Pancreas (tissue), 10 donors: ENCODE results near the gene LCN1. TPM values are rescaled to one million over a fixed set of nuclear protein-coding genes. Genes with fewer than 3 reads are reported as not detected.
"Not testable (repeated sequence)": the region's sequence is repeated elsewhere in the genome, so short reads cannot be mapped to it uniquely, and the experiment has no call there.

Experiments
- ATAC-seq, 4 donors: fragments of 200-7000 bp; cut with Tn5 transposase; one replicate each; pipeline versions ENCODE4 v1.8.0 to v1.9.1; 2020; ENCODE audit warnings: mild to moderate bottlenecking in 4 of 4, moderate library complexity in 4 of 4
- DNase-seq, 6 donors: peaks; one replicate each; pipeline ENCODE4 v3.0.0-alpha.2; 2020
- FAIRE-seq: peaks from 2 replicates; lab custom pipeline; 2012; peaks lifted over from hg19 to GRCh38; lab: Jason Lieb, UNC
- H3K27ac ChIP-seq, 4 donors: fragments of 200-600 bp; sonication (generic); 1 replicate in 3 of 4; 2 replicates in 1 of 4; pipeline versions ENCODE4 v1.5.0 to v1.8.0; 2020
- H3K27me3 ChIP-seq, 4 donors: fragments of 200-600 bp; one replicate each; pipeline ENCODE4 v1.8.0; 2021
- H3K36me3 ChIP-seq, 3 donors: fragments of 200-600 bp; sonication (generic) in 1 of 3; one replicate each; pipeline versions ENCODE4 v1.5.0 to v1.8.0; 2020 to 2021
- H3K4me1 ChIP-seq, 3 donors: fragments of 200-600 bp; one replicate each; pipeline ENCODE4 v1.8.0; 2021
- H3K4me3 ChIP-seq, 4 donors: fragments of 200-600 bp; sonication (generic) in 2 of 4; one replicate each; pipeline versions ENCODE4 v1.5.0 to v1.8.0; 2020 to 2021
- H3K9me3 ChIP-seq, 4 donors: fragments of 200-600 bp; one replicate each; pipeline ENCODE4 v1.8.0; 2021
- WGBS, 2 donors: extraction: QIAGEN DNeasy Blood & Tissue Kit; methylation state at CpG; one replicate each; pipeline ENCODE4 v1.1.7; 2013; 5-methylcytosine and 5-hydroxymethylcytosine counted together
- intact Hi-C, 3 donors: fragments of 100-400 bp; cut with DNase I; formaldehyde crosslinking; loops; one replicate each; pipeline versions ENCODE4 v1.11.1 to v1.14.2; 2022
- polyA plus RNA-seq, 2 donors: library from polyadenylated mRNA; stranded (reverse); fragments of 200-250 nt; gene quantifications; one replicate each; pipeline ENCODE4 v1.2.3, GENCODE V29; 2013
- total RNA-seq, 6 donors: library from RNA; stranded (reverse); fragmentation: NEBNext Ultra II Directional in 4 of 6; extraction: Animal tissue kit (Norgen Biotek cat#: 25700) in 4 of 6; gene quantifications; one replicate each; pipeline versions ENCODE4 v1.2.1 to v1.2.4, GENCODE V29; 2021 to 2023
- TF ChIP-seq, protein P1 (sequence below), 4 donors: fragments of 200-600 bp; sonication (generic) in 3 of 4; IDR thresholded peaks; one replicate each; pipeline versions ENCODE4 v1.5.0 to v1.8.0; 2021; ENCODE audit warnings: antibody characterized with exemption in 4 of 4
- donor health status: healthy with polysubstance abuse.
- donor health status: DM: no; HTN: no; CAD: no; lungs with moderate emphysema.
- donor health status: DM: no; HTN: no; CAD: no.
- donor health status: control.
- donor health status: control.
- donor health status: Bipolar disorder and iron deficiency.
- donor health status: DM: yes; HTN: yes; CAD: no.
- donor health status: DM: no; HTN: no; CAD: no.
- donor health status: DM: no; HTN: no; CAD: no.
- donor health status: DM: yes; HTN: yes; CAD: no.

Gene LCN1
- total and polyA plus RNA-seq, 8 donors, result not detected

GRCh38 chr9:135533674-135534073, 12.4 kb downstream of the LCN1 start:
- intact Hi-C loops, result no loop called here
- H3K4me3 ChIP-seq, result no peak overlapping the region
- no peaks in the 10 kb centered on the region for H3K9me3 ChIP-seq
- H3K36me3 ChIP-seq, result no peaks in the 10 kb centered on the region
- ATAC-seq (no peak), DNase-seq (no peak), FAIRE-seq (no peak)
- no peak overlapping the region for H3K27ac ChIP-seq
- no peaks in the 10 kb centered on the region for H3K4me1 ChIP-seq
- TF ChIP-seq, protein P1, sequence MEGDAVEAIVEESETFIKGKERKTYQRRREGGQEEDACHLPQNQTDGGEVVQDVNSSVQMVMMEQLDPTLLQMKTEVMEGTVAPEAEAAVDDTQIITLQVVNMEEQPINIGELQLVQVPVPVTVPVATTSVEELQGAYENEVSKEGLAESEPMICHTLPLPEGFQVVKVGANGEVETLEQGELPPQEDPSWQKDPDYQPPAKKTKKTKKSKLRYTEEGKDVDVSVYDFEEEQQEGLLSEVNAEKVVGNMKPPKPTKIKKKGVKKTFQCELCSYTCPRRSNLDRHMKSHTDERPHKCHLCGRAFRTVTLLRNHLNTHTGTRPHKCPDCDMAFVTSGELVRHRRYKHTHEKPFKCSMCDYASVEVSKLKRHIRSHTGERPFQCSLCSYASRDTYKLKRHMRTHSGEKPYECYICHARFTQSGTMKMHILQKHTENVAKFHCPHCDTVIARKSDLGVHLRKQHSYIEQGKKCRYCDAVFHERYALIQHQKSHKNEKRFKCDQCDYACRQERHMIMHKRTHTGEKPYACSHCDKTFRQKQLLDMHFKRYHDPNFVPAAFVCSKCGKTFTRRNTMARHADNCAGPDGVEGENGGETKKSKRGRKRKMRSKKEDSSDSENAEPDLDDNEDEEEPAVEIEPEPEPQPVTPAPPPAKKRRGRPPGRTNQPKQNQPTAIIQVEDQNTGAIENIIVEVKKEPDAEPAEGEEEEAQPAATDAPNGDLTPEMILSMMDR (IDR thresholded peaks at IDR 0.05), result no peak
- 75 to 86% methylated on average over 12 of the region's 12 CpGs for WGBS, 2 donors
- no peaks in the 10 kb centered on the region for H3K27me3 ChIP-seq

GRCh38 chr9:135534192-135534711, 13.0 kb downstream of the LCN1 start:
- H3K27me3 ChIP-seq, H3K36me3 ChIP-seq, H3K4me1 ChIP-seq, H3K27ac ChIP-seq, H3K9me3 ChIP-seq, DNase-seq, H3K4me3 ChIP-seq, intact Hi-C loops, ATAC-seq, FAIRE-seq: not testable (repeated sequence)
- WGBS, 2 donors, result 27 to 28% methylated on average over 9 to 10 of the region's 10 CpGs

- H3K4me1 ChIP-seq, H3K4me3 ChIP-seq, H3K27me3 ChIP-seq, H3K36me3 ChIP-seq, H3K9me3 ChIP-seq, DNase-seq, H3K27ac ChIP-seq, intact Hi-C loops, FAIRE-seq, ATAC-seq: not testable (repeated sequence)
- WGBS, 2 donors, result 58 to 65% methylated on average over 4 of the region's 4 CpGs
Observed at GRCh38 chr9:135534826-135535225, 13.6 kb downstream of the LCN1 start.

GRCh38 chr9:135535631-135536030, 14.4 kb downstream of the LCN1 start:
- DNase-seq, H3K4me3 ChIP-seq, H3K4me1 ChIP-seq, intact Hi-C loops, H3K27me3 ChIP-seq, H3K9me3 ChIP-seq, FAIRE-seq, H3K36me3 ChIP-seq, H3K27ac ChIP-seq, ATAC-seq: not testable (repeated sequence)
- WGBS, 2 donors, result 63 to 75% methylated on average over 12 to 13 of the region's 13 CpGs

DNA sequence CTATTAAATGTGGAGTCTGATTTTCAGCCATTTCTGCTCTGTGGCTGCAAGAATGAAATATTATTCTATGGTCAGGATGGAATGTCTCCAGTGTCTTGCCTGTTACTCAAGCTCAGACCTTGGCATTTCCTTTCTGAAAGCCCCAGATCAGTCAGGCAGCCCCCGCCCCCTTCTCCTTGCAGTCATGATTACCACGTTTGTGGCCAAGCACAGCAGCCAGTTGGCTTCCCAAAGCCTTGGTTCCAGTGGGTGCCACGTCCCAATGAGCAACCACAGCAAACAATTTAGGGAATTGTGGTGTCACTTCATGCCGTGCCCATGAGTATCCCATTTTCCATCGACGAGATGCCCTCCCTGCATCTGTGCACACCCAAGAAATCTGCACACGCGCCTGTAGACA, 15.0 kb downstream of the LCN1 start:
- H3K27me3 ChIP-seq, result no peaks in the 10 kb centered on the region
- no peak for ATAC-seq
- 64% methylated on average over 8 of the region's 8 CpGs for WGBS, 2 donors
- no peaks in the 10 kb centered on the region for H3K9me3 ChIP-seq
- H3K27ac ChIP-seq, result no peak overlapping the region
- intact Hi-C loops, result no loop called here
- no peaks in the 10 kb centered on the region for H3K36me3 ChIP-seq
- TF ChIP-seq, protein P1 (IDR thresholded peaks at IDR 0.05), result no peak
- no peak overlapping the region for H3K4me3 ChIP-seq
- H3K4me1 ChIP-seq, result no peaks in the 10 kb centered on the region
- DNase-seq, result no peak
- FAIRE-seq, result no peak

DNA sequence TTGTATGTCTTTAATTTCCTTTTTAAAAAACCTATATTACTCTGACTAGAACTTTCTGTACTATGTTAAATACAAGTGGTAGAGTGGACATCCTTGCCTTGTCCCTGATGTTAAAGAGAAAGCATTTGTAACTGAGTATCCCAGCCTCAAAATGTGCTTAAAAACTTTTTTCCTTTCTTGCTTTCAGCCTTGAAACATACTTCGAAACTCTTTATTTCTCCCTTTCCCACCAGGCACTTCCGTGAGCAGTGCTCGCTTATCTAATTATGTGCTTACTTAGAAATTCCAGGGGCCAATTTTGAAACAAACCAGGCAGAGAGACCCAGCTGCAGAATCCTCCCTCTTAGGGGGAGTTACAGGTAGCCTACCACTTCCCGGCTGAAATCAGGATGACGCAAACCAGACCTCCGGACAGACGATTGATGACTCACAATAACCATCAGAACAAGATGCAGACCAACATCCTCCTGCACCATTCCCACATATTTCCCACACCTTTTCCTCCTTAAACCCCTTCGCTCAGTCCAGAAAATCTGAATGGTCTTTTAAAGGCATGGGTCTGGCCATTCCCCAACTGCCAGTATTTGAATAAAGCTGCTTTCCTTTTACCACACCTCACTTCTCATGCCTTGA, 22.1 kb downstream of the LCN1 start:
- H3K4me1 ChIP-seq, H3K27me3 ChIP-seq, H3K4me3 ChIP-seq, intact Hi-C loops, H3K27ac ChIP-seq, ATAC-seq, FAIRE-seq, DNase-seq, H3K36me3 ChIP-seq, H3K9me3 ChIP-seq: not testable (repeated sequence)
- WGBS, 2 donors, result 26 to 27% methylated on average over 8 of the region's 8 CpGs

DNA sequence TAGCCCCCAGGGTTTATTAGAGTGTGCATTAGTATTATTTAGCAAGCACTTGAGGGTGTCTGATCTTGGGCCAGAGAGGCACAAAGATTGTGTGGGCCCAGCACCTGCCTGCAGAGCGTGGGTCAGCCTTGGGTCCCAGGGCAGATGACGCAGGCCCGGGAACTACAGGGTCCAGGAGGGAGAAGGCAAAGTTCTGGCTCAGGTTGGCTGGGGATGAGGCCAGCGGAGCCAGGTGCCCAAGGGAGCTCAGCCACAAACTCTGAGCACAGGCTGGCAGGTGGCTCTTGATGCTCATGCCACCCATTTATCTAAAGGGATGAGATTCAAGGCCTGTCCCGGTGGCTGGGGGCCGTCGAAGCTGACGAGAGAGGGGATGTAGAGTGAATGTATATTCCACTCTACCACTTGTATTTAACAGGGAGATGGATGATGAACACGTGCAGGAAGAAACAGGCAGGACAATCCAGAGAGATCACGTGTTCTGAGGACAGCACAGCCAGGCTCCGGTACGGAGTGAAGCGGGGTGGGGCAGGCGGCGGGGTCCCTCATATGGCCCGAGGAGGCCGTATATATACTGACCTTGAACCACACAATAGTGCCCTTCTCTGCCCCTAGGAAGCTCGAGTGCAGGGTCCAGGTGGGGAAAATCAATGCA, 23.9 kb downstream of the LCN1 start:
- Histone ChIP-seq H3K4me1 (no peaks in the 10 kb centered on the region), H3K27ac (no peak overlapping the region), H3K36me3 (no peaks in the 10 kb centered on the region), H3K4me3 (no peak overlapping the region), H3K27me3 (no peaks in the 10 kb centered on the region), H3K9me3 (no peaks in the 10 kb centered on the region)
- WGBS, 2 donors, result 52 to 62% methylated on average over 18 of the region's 18 CpGs
- FAIRE-seq (no peak), DNase-seq (no peak), ATAC-seq (no peak)
- intact Hi-C loops, result no loop called here
- TF ChIP-seq, protein P1 (IDR thresholded peaks at IDR 0.05), result no peak

GRCh38 chr9:135545646-135546176, 24.5 kb downstream of the LCN1 start, which contains the start of gene OBP2A:
Gene OBP2A (plus strand): TSS chr9:135546126. CDS start chr9:135546181, 55 bp downstream.
- not testable (repeated sequence) for ATAC-seq
- 45 to 60% methylated on average over 10 to 15 of the region's 19 CpGs for WGBS, 2 donors

More at GRCh38 chr9:135545646-135546176, 24.5 kb downstream of the LCN1 start, which contains the start of gene OBP2A:
- FAIRE-seq, DNase-seq, H3K36me3 ChIP-seq, H3K4me3 ChIP-seq, intact Hi-C loops, H3K4me1 ChIP-seq, H3K27me3 ChIP-seq, H3K9me3 ChIP-seq, H3K27ac ChIP-seq: not testable (repeated sequence)
